HG02852 (cell line): ENCODE results near the gene PPEF2.
"Not testable (repeated sequence)": the region's sequence is repeated elsewhere in the genome, so short reads cannot be mapped to it uniquely, and the experiment has no call there.

Experiments
- ATAC-seq: cut with Tn5 transposase; IDR thresholded peaks from one replicate; pipeline ENCODE4 v1.9.1; 2021; ENCODE audit warnings: mild to moderate bottlenecking, moderate library complexity; ENCODE audit not compliant: unreplicated experiment

PPEF2 gene

GRCh38 chr4:75895744-75896314 lies 6.4 kb downstream of the PPEF2 start:
- no peak for ATAC-seq

GRCh38 chr4:75892508-75892907 lies 9.7 kb downstream of the PPEF2 start:
- ATAC-seq, result no peak

DNA sequence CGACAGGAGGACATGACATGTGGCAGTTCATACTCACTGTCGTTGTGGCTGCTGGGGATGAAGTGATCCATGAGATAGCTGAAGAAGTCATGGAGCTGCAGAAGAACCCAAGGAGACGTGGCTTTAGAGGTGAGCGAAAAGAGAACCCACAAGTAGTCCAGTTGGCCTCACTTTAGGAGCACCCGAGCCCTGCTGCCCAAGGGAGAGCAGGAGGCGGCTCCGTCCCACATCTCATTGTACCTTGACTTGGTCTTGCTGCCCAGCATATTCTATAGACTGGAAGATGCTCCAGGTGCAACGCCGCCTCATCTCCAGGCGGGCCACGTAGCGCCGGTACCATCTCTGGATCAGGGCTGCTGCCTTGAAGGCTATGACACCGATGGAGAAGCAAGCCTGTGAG lies 10.6 kb downstream of the PPEF2 start:
- ATAC-seq, result no peak

GRCh38 chr4:75889537-75890199 lies 12.6 kb downstream of the PPEF2 start:
- no peak for ATAC-seq

- ATAC-seq, result no peak
These were observed 16.1 kb downstream of the PPEF2 start for GRCh38 chr4:75886104-75886503.

DNA sequence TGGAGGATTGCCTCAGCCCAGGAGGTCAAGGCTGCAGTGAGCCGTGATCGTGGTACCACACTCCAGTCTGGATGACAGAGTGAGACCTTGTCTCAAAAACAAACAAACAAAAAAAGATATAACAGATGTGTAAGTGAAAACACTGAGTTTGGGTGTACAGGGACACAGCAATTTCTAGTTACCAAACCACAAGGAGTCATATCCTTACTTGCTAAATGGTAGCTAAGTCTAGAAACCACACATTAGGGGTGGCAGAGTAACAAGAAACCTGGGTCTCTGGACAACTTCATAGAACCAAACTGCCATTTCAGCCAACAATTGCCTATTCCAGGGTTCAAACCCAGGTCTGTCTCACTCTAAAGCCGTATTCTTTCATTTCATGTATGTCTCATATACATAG lies 20.8 kb downstream of the PPEF2 start:
- no peak for ATAC-seq

DNA sequence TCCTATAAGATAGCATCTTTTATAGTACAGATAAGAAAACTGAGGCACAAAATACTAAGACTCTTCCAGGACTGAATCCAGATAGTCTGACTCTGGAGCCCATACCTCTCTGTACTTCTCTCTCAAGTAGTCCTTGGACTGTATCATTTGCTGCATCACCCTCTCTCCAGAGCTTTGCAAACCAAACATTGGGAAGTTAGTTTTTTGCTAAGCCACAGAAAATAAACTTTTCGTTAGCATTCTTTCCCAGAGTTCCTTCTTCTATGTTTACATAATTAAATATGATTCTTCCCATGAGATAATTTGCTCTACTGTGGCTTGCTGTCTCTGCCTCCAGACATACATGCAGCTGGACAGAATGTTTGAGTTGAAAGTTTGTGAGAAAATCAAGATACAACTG lies 22.0 kb downstream of the PPEF2 start:
- ATAC-seq, result no peak

- no peak for ATAC-seq
These were observed 24.0 kb downstream of the PPEF2 start for GRCh38 chr4:75878246-75878756.

- no peak for ATAC-seq
These were observed 26.0 kb downstream of the PPEF2 start for GRCh38 chr4:75876218-75876617.

DNA sequence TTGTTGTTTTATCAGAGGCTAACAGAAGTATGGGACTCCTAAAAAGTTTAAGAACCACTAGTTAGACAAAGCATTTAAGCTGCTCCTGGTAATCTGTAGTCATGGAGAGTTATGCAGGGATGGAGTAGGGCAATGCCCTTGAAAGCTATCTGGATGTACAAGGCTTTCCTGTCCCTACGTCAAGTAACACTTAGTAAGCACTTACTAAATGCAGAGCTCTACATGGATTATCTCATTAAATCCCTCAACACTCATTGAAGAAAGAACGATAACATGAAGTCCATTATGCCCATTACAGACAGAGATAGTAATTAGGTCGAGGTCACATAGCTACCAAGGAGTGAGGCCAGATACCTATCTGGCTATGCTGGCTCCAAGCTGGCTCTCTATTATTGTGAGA lies 33.2 kb downstream of the PPEF2 start:
- no peak for ATAC-seq

DNA sequence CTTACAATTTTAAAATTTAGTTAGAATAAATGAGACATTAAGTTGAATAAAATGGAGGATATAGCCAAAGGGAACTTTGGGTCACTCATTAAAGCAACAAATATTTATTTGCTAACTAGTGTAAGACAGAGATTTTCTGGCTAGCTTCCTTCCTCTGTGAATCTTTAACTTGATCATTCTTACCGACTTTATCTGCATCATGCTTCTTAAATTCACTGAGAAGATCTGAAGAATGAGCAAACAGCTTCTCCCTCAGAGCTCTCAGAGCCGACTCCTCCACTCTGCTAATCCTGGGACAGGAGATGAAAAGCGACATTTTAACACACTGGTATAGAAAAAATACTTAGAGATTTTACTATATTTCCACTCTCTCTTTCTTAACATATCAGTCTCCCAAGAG lies 35.1 kb downstream of the PPEF2 start:
- no peak for ATAC-seq

DNA sequence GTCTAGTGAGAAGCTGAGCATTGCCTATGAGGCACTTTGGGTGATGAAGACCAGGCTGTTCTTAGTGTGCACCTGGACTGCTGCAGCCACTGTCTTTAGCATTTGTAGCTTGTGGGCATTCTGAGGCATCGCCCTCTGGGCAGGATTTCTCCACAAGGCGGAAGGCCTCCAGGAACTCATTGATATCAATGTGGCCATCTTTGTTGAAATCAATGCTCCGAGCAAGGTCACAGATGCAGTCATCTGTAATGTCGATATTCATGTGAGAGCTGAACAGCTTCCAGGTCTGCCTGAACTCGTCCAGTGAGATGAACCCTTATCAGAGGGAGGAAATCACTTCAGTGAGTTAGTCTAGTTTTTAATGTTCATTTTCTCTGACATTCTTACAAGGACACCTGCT lies 41.6 kb downstream of the PPEF2 start:
- ATAC-seq, result no peak

GRCh38 chr4:75858721-75859120 lies 43.5 kb downstream of the PPEF2 start:
- ATAC-seq, result no peak

DNA sequence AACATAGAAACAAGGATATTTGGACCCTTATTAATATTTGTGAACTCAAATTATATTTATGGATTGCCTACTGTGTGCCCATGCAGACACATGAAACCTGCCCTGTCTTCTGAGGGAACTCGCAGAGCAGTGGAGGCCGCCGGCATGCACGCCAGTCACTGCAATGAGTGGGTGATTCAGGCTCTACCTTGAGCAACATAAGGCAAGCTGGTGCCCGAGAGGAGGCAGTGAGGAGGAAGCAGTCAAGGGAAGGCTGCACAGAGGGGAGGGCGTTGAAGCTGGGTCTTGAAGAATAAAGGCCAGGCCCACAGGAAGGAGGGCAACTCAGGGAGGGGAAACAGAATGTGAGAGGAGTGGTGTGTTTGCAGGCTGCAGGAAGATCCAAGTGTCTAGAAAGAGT lies 52.8 kb downstream of the PPEF2 start:
- no peak for ATAC-seq

DNA sequence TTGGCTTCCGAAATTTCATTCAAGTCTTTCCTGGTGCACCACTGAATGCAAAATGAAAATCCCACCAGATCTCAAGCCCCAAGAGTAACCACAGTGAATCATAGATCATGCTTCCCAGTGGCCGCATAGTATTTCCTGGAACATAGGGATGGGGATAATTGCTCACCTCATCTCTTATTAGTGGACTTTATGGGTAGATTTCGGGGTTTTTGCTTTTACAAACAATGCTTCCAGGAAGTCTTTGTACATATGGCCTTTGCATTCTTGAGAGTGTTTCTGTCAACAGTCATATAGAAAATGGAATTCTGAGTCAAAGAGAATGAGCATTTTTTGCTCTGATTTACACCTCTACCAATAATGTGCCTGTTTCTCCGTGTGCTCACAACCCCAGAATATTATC lies 53.4 kb downstream of the PPEF2 start:
- ATAC-seq, result no peak

GRCh38 chr4:75848171-75848760 lies 54.0 kb downstream of the PPEF2 start:
- not testable (repeated sequence) for ATAC-seq

DNA sequence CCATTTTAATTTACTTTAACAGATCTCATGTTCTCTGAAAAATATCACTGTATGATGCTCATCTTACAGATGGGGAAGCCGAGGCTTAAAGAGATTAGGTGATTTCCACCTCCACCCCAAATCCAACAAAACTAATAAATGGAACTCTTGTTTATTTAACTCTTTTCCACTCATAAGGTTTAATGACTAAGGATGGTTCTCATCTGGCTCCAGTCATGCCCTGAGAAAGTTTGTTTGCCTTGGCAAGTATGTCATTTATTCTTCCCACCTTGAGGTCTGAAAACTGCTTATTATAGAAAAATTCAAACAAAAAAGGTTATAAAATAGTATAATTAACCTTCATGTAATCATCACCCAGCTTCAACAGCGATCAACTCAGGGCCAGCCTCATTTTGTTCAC lies 56.3 kb downstream of the PPEF2 start:
- ATAC-seq, result no peak

DNA sequence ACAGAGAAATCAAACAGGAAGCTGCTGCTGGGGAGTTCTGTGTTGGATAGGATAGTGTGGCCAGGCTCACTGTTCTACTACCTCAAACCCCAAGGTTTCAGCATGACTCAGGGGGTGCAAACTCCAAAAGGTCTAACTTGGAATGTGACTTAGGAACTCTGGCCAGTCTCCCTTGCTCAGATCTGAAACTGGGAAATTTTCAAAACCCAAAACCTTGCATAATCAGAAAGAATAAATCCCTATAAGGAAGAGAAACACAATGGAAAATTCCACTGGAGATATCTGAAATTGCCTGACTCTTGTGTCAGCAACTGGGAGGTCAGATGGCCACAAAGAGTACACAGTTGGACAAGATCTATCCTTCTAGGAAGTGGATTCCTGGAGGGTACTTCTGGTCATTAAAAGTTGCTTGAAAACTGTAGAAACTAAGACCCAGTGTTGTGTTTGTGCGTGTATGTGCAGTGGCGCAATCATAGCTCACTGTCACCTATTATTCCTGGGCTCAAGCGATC lies 58.0 kb downstream of the PPEF2 start:
- no peak for ATAC-seq

- no peak for ATAC-seq
These were observed 58.7 kb downstream of the PPEF2 start for GRCh38 chr4:75843596-75843995.

- no peak for ATAC-seq
These were observed 60.4 kb downstream of the PPEF2 start for GRCh38 chr4:75841641-75842520.

DNA sequence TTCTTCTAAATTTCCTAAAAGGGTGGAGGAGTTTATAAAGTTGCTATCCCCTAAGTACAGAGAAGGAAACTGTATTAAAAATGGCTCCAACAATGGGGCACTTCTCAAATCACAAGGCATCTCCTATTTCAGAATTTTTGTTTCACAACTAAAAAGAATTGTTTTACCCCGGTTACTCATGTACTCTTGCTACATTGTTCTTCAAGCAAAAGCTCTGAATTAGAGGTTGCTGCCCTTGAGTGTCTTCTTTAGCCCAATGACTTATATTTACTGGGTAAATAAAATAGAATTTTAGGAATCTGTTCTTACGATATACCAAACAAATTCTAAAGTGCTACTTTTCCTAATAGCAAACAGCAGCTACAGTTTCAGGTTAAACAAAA lies 67.5 kb downstream of the PPEF2 start:
- no peak for ATAC-seq
